ENCODE results near the gene SVOPL. TPM values are rescaled to one million over a fixed set of nuclear protein-coding genes. Genes with fewer than 3 reads are reported as not detected.

SVOPL gene
- total and polyA plus RNA-seq, 11 donors = 0.15 TPM; not detected in 10

DNA sequence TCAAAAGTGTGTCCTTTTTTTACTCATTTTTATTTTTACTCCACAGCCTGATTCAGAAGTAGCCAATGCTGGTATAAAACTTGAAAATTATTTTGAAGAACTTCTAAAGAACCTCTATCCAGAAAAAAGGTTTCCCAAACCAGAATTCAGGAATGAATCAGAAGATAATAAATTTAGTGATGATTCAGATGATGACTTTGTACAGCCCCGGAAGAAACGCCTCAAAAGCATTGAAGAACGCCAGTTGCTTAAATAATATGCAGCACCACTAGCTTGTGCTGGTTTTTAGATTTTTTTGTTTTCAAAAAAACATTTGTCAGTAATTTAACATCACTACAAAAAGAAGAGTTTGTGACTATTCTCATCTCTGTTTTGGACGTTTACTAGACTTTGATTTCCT lies 116.5 kb downstream of the SVOPL start:
- no peak for TF ChIP-seq POLR2A (IDR thresholded peaks at IDR 0.05)
- TF ChIP-seq, protein P1, sequence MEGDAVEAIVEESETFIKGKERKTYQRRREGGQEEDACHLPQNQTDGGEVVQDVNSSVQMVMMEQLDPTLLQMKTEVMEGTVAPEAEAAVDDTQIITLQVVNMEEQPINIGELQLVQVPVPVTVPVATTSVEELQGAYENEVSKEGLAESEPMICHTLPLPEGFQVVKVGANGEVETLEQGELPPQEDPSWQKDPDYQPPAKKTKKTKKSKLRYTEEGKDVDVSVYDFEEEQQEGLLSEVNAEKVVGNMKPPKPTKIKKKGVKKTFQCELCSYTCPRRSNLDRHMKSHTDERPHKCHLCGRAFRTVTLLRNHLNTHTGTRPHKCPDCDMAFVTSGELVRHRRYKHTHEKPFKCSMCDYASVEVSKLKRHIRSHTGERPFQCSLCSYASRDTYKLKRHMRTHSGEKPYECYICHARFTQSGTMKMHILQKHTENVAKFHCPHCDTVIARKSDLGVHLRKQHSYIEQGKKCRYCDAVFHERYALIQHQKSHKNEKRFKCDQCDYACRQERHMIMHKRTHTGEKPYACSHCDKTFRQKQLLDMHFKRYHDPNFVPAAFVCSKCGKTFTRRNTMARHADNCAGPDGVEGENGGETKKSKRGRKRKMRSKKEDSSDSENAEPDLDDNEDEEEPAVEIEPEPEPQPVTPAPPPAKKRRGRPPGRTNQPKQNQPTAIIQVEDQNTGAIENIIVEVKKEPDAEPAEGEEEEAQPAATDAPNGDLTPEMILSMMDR (IDR thresholded peaks at IDR 0.05) = no peak
- no peak for ATAC-seq
- no peak overlapping the region for H3K4me3 ChIP-seq
- no peaks in the 10 kb centered on the region for H3K9me3 ChIP-seq
- no peaks in the 10 kb centered on the region for H3K27me3 ChIP-seq
- DNase-seq = no peak
- 87 to 93% (median 90%) methylated on average over 4 of the region's 4 CpGs for WGBS, 4 donors
- intact Hi-C loops (cut with DNase I) = no loop called here
- H3K36me3 ChIP-seq = peaks cover 0 to 73% (median 57%) of the 10 kb centered on the region in 9 donors
- no peak overlapping the region for H3K27ac ChIP-seq
- peaks cover 0 to 11% (median 0%) of the 10 kb centered on the region in 12 donors for H3K4me1 ChIP-seq

DNA sequence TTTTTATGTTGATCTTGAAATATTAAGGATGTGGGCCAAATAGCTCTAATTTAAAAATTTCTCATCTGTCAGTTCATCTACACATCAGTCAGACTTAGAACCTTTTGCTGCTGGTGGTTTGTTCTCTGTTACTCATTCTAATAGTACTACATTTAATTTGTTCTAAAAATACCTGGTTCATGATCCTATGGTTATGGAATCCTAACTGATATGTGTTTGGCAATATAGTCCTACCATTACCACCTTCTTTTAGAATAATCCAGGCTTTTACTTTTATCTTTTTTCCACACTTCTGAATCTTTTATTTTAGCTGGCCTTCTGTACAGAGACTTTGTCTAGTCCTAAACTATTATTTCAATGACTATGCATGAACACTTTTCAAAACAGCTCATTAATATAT lies 116.9 kb downstream of the SVOPL start:
- DNase-seq (no peak), ATAC-seq (no peak)
- Histone ChIP-seq H3K27ac (no peak overlapping the region), H3K27me3 (no peaks in the 10 kb centered on the region), H3K4me1 (peaks cover 0 to 11% (median 0%) of the 10 kb centered on the region in 12 donors), H3K9me3 (no peaks in the 10 kb centered on the region), H3K4me3 (no peak overlapping the region), H3K36me3 (peaks cover 0 to 77% (median 62%) of the 10 kb centered on the region in 9 donors)
- TF ChIP-seq POLR2A (IDR thresholded peaks at IDR 0.05) = no peak
- TF ChIP-seq, protein P1 (IDR thresholded peaks at IDR 0.05) = no peak
- intact Hi-C loops (cut with DNase I) = no loop called here

DNA sequence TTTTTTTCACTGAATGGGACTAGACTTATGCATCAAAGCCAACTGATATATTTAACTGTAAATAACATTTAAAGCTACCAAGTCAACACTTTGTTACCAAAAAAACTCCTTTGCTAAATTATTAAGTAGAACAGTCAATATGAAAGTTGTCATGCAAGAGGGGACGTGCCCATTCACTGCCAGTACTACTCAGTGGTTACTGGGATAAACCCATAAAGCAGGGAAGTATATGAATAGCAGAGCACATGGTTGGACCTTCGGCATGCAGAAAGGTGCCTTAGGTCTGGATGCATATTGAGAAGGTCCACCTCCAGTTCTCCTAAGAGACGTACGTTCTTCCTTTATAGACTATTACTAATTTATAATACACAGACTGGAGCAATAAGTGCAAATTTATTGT lies 120.1 kb downstream of the SVOPL start:
- TF ChIP-seq POLR2A (IDR thresholded peaks at IDR 0.05) = no peak
- TF ChIP-seq, protein P1 (IDR thresholded peaks at IDR 0.05) = no peak
- Histone ChIP-seq H3K4me3 (no peak overlapping the region), H3K36me3 (peaks cover 0 to 97% (median 82%) of the 10 kb centered on the region in 9 donors), H3K27me3 (no peaks in the 10 kb centered on the region), H3K4me1 (peaks cover 0 to 1% (median 0%) of the 10 kb centered on the region in 12 donors), H3K27ac (no peak overlapping the region), H3K9me3 (no peaks in the 10 kb centered on the region)
- intact Hi-C loops (cut with DNase I) = no loop called here
- DNase-seq (no peak), ATAC-seq (no peak)
- 95 to 96% (median 95%) methylated on average over 4 of the region's 4 CpGs for WGBS, 4 donors

DNA sequence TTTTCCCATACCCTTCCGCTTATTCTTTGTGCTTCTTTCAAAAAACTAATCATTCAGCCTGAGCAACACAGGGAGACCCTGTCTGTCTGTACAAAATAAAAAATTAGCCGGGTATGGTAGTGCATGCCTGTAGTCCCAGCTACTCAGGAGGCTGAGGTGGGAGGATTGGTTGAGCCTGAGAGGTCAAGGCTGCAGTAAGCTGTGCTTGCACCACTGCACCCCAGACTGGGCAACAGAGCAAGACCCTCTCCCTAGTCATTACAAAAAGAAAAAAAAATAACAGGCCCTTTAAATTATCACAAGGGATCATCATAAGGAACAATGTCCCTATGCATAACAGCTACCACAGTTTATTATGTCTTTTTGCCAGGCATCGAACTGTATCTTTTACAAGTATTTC lies 121.5 kb downstream of the SVOPL start:
- no peak for DNase-seq
- intact Hi-C loops (cut with DNase I) = no loop called here
- Histone ChIP-seq H3K36me3 (peaks cover 0 to 93% (median 71%) of the 10 kb centered on the region in 9 donors), H3K4me3 (no peak overlapping the region), H3K27me3 (no peaks in the 10 kb centered on the region), H3K9me3 (no peaks in the 10 kb centered on the region), H3K4me1 (no peaks in the 10 kb centered on the region), H3K27ac (no peak overlapping the region)
- WGBS, 4 donors = 96 to 99% (median 98%) methylated on average over 3 of the region's 3 CpGs
- no peak for TF ChIP-seq POLR2A (IDR thresholded peaks at IDR 0.05)
- TF ChIP-seq, protein P1 (IDR thresholded peaks at IDR 0.05) = no peak
- ATAC-seq = no peak

Data from heart left ventricle (tissue), 16 donors.